Gastroesophageal sphincter (tissue), 3 donors: ENCODE data around the gene PIK3IP1.
A peak's percentile ranks its signal among the peaks of the same experiment; 100 is the strongest.

Source experiments
- EP300 ChIP-seq: sonication (generic); formaldehyde crosslinking; IDR thresholded peaks from one replicate; pipeline ENCODE4 v1.6.1; 2017; ENCODE audit warnings: antibody characterized with exemption, mild to moderate bottlenecking
- POLR2A ChIP-seq, 2 donors: fragments of 450-650 bp; IDR thresholded peaks; one replicate each; pipeline ENCODE4 v1.6.1; 2017; ENCODE audit warnings: antibody characterized with exemption in 2 of 2, mild to moderate bottlenecking in 2 of 2, moderate library complexity in 1 of 2
- POLR2AphosphoS5 ChIP-seq: sonication (generic); formaldehyde crosslinking; IDR thresholded peaks from one replicate; pipeline ENCODE4 v1.6.1; 2017; ENCODE audit warnings: antibody characterized with exemption
- TF ChIP-seq, protein P1 (sequence below), 4 experiments: fragments of 200-600 bp in 2 of 4; fragments of 450-650 bp in 2 of 4; sonication (generic) in 1 of 4; IDR thresholded peaks; one replicate each; pipeline ENCODE4 v1.5.1; 2017 to 2019; ENCODE audit warnings: antibody characterized with exemption in 4 of 4, mild to moderate bottlenecking in 2 of 4, moderate library complexity in 2 of 4

- no peak for TF ChIP-seq EP300
- TF ChIP-seq, protein P1, sequence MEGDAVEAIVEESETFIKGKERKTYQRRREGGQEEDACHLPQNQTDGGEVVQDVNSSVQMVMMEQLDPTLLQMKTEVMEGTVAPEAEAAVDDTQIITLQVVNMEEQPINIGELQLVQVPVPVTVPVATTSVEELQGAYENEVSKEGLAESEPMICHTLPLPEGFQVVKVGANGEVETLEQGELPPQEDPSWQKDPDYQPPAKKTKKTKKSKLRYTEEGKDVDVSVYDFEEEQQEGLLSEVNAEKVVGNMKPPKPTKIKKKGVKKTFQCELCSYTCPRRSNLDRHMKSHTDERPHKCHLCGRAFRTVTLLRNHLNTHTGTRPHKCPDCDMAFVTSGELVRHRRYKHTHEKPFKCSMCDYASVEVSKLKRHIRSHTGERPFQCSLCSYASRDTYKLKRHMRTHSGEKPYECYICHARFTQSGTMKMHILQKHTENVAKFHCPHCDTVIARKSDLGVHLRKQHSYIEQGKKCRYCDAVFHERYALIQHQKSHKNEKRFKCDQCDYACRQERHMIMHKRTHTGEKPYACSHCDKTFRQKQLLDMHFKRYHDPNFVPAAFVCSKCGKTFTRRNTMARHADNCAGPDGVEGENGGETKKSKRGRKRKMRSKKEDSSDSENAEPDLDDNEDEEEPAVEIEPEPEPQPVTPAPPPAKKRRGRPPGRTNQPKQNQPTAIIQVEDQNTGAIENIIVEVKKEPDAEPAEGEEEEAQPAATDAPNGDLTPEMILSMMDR (IDR thresholded peaks at IDR 0.05): peak; percentile 74 to 84 (median 83)
- TF ChIP-seq POLR2AphosphoS5: peak; percentile 82
- TF ChIP-seq POLR2A (IDR thresholded peaks at IDR 0.05): no peak
These were observed 21.3 kb upstream of the PIK3IP1 start for GRCh38 chr22:31313366-31314147.
